NCI-H2196 treated with DMSO at 0.1 percent for 48 hours (cell line): ENCODE data around the gene RAD51AP1.
"Not testable (repeated sequence)": the region's sequence is repeated elsewhere in the genome, so short reads cannot be mapped to it uniquely, and the experiment has no call there.

Source experiments
- DNase-seq: peaks from one replicate; lab custom pipeline; 2025; ENCODE audit not compliant: unreplicated experiment; lab: John Stamatoyannopoulos, UW

Gene RAD51AP1

GRCh38 chr12:4538207-4539160, at the start of gene RAD51AP1:
Gene RAD51AP1 (plus strand): TSS chr12:4538890. CDS start chr12:4538940, 50 bp downstream.
- peak; percentile 75 for DNase-seq

- DNase-seq: no peak
Observed at GRCh38 chr12:4489556-4489955, 49.1 kb upstream of the RAD51AP1 start.

- no peak for DNase-seq
Observed at GRCh38 chr12:4490973-4491372, 47.7 kb upstream of the RAD51AP1 start.

- DNase-seq: no peak
Observed at GRCh38 chr12:4496145-4496838, 42.4 kb upstream of the RAD51AP1 start.

GRCh38 chr12:4499186-4499585, 39.5 kb upstream of the RAD51AP1 start:
- DNase-seq: no peak

- DNase-seq: no peak
Observed at GRCh38 chr12:4505376-4505986, 33.2 kb upstream of the RAD51AP1 start.

- DNase-seq: no peak
Observed at GRCh38 chr12:4506430-4506829, 32.3 kb upstream of the RAD51AP1 start.

GRCh38 chr12:4506870-4507269, 31.8 kb upstream of the RAD51AP1 start:
- no peak for DNase-seq

- not testable (repeated sequence) for DNase-seq
Observed at GRCh38 chr12:4508503-4508902, 30.2 kb upstream of the RAD51AP1 start.

- not testable (repeated sequence) for DNase-seq
Observed at GRCh38 chr12:4509269-4509668, 29.4 kb upstream of the RAD51AP1 start.

GRCh38 chr12:4518106-4518728, 20.5 kb upstream of the RAD51AP1 start:
- no peak for DNase-seq

- DNase-seq: not testable (repeated sequence)
Observed at GRCh38 chr12:4523443-4523842, 15.2 kb upstream of the RAD51AP1 start.

GRCh38 chr12:4526923-4527546, 11.7 kb upstream of the RAD51AP1 start:
- DNase-seq: no peak

- DNase-seq: no peak
Observed at GRCh38 chr12:4530160-4530559, 8.5 kb upstream of the RAD51AP1 start.

GRCh38 chr12:4530982-4531586, 7.6 kb upstream of the RAD51AP1 start:
- no peak for DNase-seq

- no peak for DNase-seq
Observed at GRCh38 chr12:4535092-4535491, 3.6 kb upstream of the RAD51AP1 start.

- no peak for DNase-seq
Observed at GRCh38 chr12:4535871-4536270, 2.8 kb upstream of the RAD51AP1 start.

- no peak for DNase-seq
Observed at GRCh38 chr12:4539167-4539870, 629 bp downstream of the RAD51AP1 start.

- DNase-seq: no peak
Observed at GRCh38 chr12:4540170-4540569, 1.5 kb downstream of the RAD51AP1 start.

GRCh38 chr12:4540638-4541037, 1.9 kb downstream of the RAD51AP1 start:
- no peak for DNase-seq
